Esophagus muscularis mucosa (tissue), 4 donors: ENCODE results near the gene ZSCAN5A.

Source experiments
- EP300 ChIP-seq: sonication (generic); formaldehyde crosslinking; IDR thresholded peaks from one replicate; pipeline ENCODE4 v1.6.1; 2017; ENCODE audit warnings: antibody characterized with exemption
- POLR2A ChIP-seq: fragments of 450-650 bp; IDR thresholded peaks from one replicate; pipeline ENCODE4 v1.6.1; 2017; ENCODE audit warnings: antibody characterized with exemption, moderate library complexity, mild to moderate bottlenecking, low read depth
- POLR2AphosphoS5 ChIP-seq, 2 donors: sonication (generic); formaldehyde crosslinking; IDR thresholded peaks; one replicate each; pipeline ENCODE4 v1.6.1; 2017; ENCODE audit warnings: antibody characterized with exemption in 2 of 2
- TF ChIP-seq, protein P1 (sequence below), 3 experiments: fragments of 200-600 bp in 2 of 3; fragments of 450-650 bp in 1 of 3; sonication (generic) in 2 of 3; IDR thresholded peaks; one replicate each; pipeline ENCODE4 v1.5.1; 2017 to 2019; ENCODE audit warnings: antibody characterized with exemption in 3 of 3, mild to moderate bottlenecking in 2 of 3, moderate library complexity in 1 of 3

GRCh38 chr19:56258272-56258671 lies 56.4 kb downstream of the ZSCAN5A start:
- TF ChIP-seq, protein P1, sequence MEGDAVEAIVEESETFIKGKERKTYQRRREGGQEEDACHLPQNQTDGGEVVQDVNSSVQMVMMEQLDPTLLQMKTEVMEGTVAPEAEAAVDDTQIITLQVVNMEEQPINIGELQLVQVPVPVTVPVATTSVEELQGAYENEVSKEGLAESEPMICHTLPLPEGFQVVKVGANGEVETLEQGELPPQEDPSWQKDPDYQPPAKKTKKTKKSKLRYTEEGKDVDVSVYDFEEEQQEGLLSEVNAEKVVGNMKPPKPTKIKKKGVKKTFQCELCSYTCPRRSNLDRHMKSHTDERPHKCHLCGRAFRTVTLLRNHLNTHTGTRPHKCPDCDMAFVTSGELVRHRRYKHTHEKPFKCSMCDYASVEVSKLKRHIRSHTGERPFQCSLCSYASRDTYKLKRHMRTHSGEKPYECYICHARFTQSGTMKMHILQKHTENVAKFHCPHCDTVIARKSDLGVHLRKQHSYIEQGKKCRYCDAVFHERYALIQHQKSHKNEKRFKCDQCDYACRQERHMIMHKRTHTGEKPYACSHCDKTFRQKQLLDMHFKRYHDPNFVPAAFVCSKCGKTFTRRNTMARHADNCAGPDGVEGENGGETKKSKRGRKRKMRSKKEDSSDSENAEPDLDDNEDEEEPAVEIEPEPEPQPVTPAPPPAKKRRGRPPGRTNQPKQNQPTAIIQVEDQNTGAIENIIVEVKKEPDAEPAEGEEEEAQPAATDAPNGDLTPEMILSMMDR (IDR thresholded peaks at IDR 0.05): no peak
- TF ChIP-seq POLR2AphosphoS5 (IDR thresholded peaks at IDR 0.05) (no peak), POLR2A (no peak), EP300 (no peak)
